H9 (cell line): ENCODE results near the gene KIAA0825. TPM values are rescaled to one million over a fixed set of nuclear protein-coding genes. Genes with fewer than 3 reads are reported as not detected.

Experiments
- DNase-seq: peaks from one replicate; pipeline ENCODE4 v3.0.0-alpha.2; 2017
- H2AFZ ChIP-seq: one replicate; pipeline ENCODE4 v1.6.1; 2013; ENCODE audit warnings: mild to moderate bottlenecking, low read length, control low read depth, moderate library complexity
- H2AK5ac ChIP-seq: 2 replicates; pipeline ENCODE4 v1.6.1; 2013; ENCODE audit warnings: low read length, control low read depth, mixed read lengths; ENCODE audit not compliant: insufficient read length
- H2BK120ac ChIP-seq: one replicate; pipeline ENCODE4 v1.6.1; 2013; ENCODE audit warnings: low read depth, mild to moderate bottlenecking, low read length, control low read depth, inconsistent platforms; ENCODE audit not compliant: poor library complexity, severe bottlenecking
- H2BK12ac ChIP-seq: 2 replicates; pipeline ENCODE4 v1.6.1; 2013; ENCODE audit warnings: low read length, control low read depth, mixed read lengths, low read depth; ENCODE audit not compliant: insufficient read length
- H2BK15ac ChIP-seq: 2 replicates; pipeline ENCODE4 v1.6.1; 2013; ENCODE audit warnings: low read depth, low read length, control low read depth
- H2BK20ac ChIP-seq: one replicate; pipeline ENCODE4 v1.6.1; 2013; ENCODE audit warnings: low read depth, mild to moderate bottlenecking, low read length, control low read depth, inconsistent platforms; ENCODE audit not compliant: poor library complexity, severe bottlenecking
- H2BK5ac ChIP-seq: 2 replicates; pipeline ENCODE4 v1.6.1; 2013; ENCODE audit warnings: low read length, control low read depth, mixed read lengths; ENCODE audit not compliant: insufficient read length
- H3K14ac ChIP-seq: 2 replicates; pipeline ENCODE4 v1.6.1; 2013; ENCODE audit warnings: low read length, control low read depth; ENCODE audit not compliant: insufficient read depth
- H3K18ac ChIP-seq: 2 replicates; pipeline ENCODE4 v1.6.1; 2013; ENCODE audit warnings: low read depth, mild to moderate bottlenecking, mixed read lengths, low read length, control low read depth; ENCODE audit not compliant: insufficient read length
- H3K23ac ChIP-seq: 2 replicates; pipeline ENCODE4 v1.6.1; 2013; ENCODE audit warnings: low read length, control low read depth, mixed read lengths, low read depth; ENCODE audit not compliant: insufficient read length
- H3K23me2 ChIP-seq: 2 replicates; pipeline ENCODE4 v1.6.1; 2013; ENCODE audit warnings: low read depth, mild to moderate bottlenecking, mixed read lengths, low read length, control low read depth; ENCODE audit not compliant: insufficient read length, poor library complexity, severe bottlenecking
- H3K27ac ChIP-seq: 2 replicates; pipeline ENCODE4 v1.5.1; 2013; ENCODE audit warnings: low read length, control low read depth, mixed read lengths, low read depth; ENCODE audit not compliant: insufficient read length
- H3K27me3 ChIP-seq: 2 replicates; pipeline ENCODE4 v1.6.1; 2013; ENCODE audit warnings: low read length, control low read depth, inconsistent platforms; ENCODE audit not compliant: insufficient read depth
- H3K4ac ChIP-seq: 2 replicates; pipeline ENCODE4 v1.6.1; 2013; ENCODE audit warnings: low read depth, mild to moderate bottlenecking, control low read depth, inconsistent platforms, low read length, moderate library complexity
- H3K4me1 ChIP-seq: 2 replicates; pipeline ENCODE4 v1.6.1; 2013; ENCODE audit warnings: low read length, control low read depth, inconsistent platforms; ENCODE audit not compliant: insufficient read depth
- H3K4me2 ChIP-seq: 2 replicates; pipeline ENCODE4 v1.6.1; 2013; ENCODE audit warnings: low read length, control low read depth, mixed read lengths; ENCODE audit not compliant: insufficient read length, insufficient read depth
- H3K56ac ChIP-seq: 2 replicates; pipeline ENCODE4 v1.6.1; 2013; ENCODE audit warnings: low read depth, mild to moderate bottlenecking, mixed read lengths, low read length, control low read depth; ENCODE audit not compliant: insufficient read length
- H3K79me1 ChIP-seq: 2 replicates; pipeline ENCODE4 v1.6.1; 2013; ENCODE audit warnings: low read depth, mild to moderate bottlenecking, moderate library complexity, low read length, control low read depth, inconsistent platforms; ENCODE audit not compliant: insufficient read depth, poor library complexity, severe bottlenecking
- H3K79me2 ChIP-seq: 2 replicates; pipeline ENCODE4 v1.6.1; 2013; ENCODE audit warnings: low read length, control low read depth, inconsistent platforms; ENCODE audit not compliant: insufficient read depth
- H3K9ac ChIP-seq: 2 replicates; pipeline ENCODE4 v1.6.1; 2013; ENCODE audit warnings: low read length, control low read depth, mixed read lengths; ENCODE audit not compliant: insufficient read length; ENCODE audit errors: extremely low read depth
- H3K9me3 ChIP-seq: one replicate; pipeline ENCODE4 v1.6.1; 2013; ENCODE audit warnings: low read depth, low read length, inconsistent platforms; ENCODE audit not compliant: control insufficient read depth
- H3T11ph ChIP-seq: one replicate; pipeline ENCODE4 v1.6.1; 2013; ENCODE audit warnings: mild to moderate bottlenecking, low read length, control low read depth, inconsistent platforms
- H4K20me1 ChIP-seq: one replicate; pipeline ENCODE4 v1.6.1; 2013; ENCODE audit not compliant: control insufficient read depth, insufficient read length, insufficient read depth
- H4K5ac ChIP-seq: 2 replicates; pipeline ENCODE4 v1.6.1; 2013; ENCODE audit warnings: low read depth, mild to moderate bottlenecking, mixed read lengths, low read length, control low read depth; ENCODE audit not compliant: insufficient read length
- H4K8ac ChIP-seq: replicated peaks from 2 replicates; pipeline ENCODE4 v1.6.1; 2013; ENCODE audit warnings: low read length, control low read depth, mixed read lengths, low read depth; ENCODE audit not compliant: insufficient read length
- H4K91ac ChIP-seq: 2 replicates; pipeline ENCODE4 v1.6.1; 2013; ENCODE audit warnings: low read depth, mild to moderate bottlenecking, moderate library complexity, mixed read lengths, low read length, control low read depth; ENCODE audit not compliant: insufficient read length
- H3K27ac Mint-ChIP-seq, 3 experiments: 2 replicates in 2 of 3; 3 replicates in 1 of 3; pipeline ENCODE4 v1.8.0; 2020 to 2021; ENCODE audit warnings: mixed read lengths in 3 of 3, mild to moderate bottlenecking in 1 of 3, moderate library complexity in 1 of 3
- H3K27me3 Mint-ChIP-seq: 2 replicates; pipeline ENCODE4 v1.8.0; 2021; ENCODE audit warnings: low read depth, mild to moderate bottlenecking, moderate library complexity, mixed read lengths
- H3K36me3 Mint-ChIP-seq, 3 experiments: 2 replicates in 2 of 3; 3 replicates in 1 of 3; pipeline ENCODE4 v1.8.0; 2020 to 2021; ENCODE audit warnings: low read depth in 3 of 3, mixed read lengths in 3 of 3; ENCODE audit not compliant: insufficient read depth in 1 of 3
- H3K4me1 Mint-ChIP-seq, 2 experiments: 2 replicates each; pipeline ENCODE4 v1.8.0; 2020; ENCODE audit warnings: mixed read lengths in 2 of 2
- H3K4me3 Mint-ChIP-seq, 2 experiments: 2 replicates in 1 of 2; 3 replicates in 1 of 2; pipeline ENCODE4 v1.8.0; 2020 to 2021; ENCODE audit warnings: mild to moderate bottlenecking in 2 of 2, mixed read lengths in 2 of 2, moderate library complexity in 1 of 2
- H3K9me3 Mint-ChIP-seq, 2 experiments: 2 replicates in 1 of 2; 3 replicates in 1 of 2; pipeline ENCODE4 v1.8.0; 2020; ENCODE audit warnings: mild to moderate bottlenecking in 2 of 2, mixed read lengths in 2 of 2, moderate library complexity in 1 of 2
- CTCF ChIP-seq: fragments of 200-600 bp; sonication (generic); conservative IDR thresholded peaks from 3 replicates; pipeline ENCODE4 v1.8.0; 2021; ENCODE audit warnings: antibody characterized with exemption, mild to moderate bottlenecking
- WGBS: extraction: QIAGEN DNeasy Blood & Tissue Kit; methylation state at CpG from one replicate; pipeline ENCODE4 v1.1.7; 2013; ENCODE audit warnings: missing lambda C conversion rate, low lambda C conversion rate, mixed read lengths; ENCODE audit not compliant: insufficient read length; ENCODE audit errors: extremely low coverage; 5-methylcytosine and 5-hydroxymethylcytosine counted together
- total RNA-seq: library from RNA; stranded (reverse); gene quantifications from 2 replicates; pipeline ENCODE4 v1.2.1, GENCODE V29; 2021

The KIAA0825 gene
- total RNA-seq, 1 experiment from 2014 or later: 1.8 TPM

- no CpG with 5 or more reads among the region's 5 CpGs for WGBS
These were observed 306.1 kb downstream of the KIAA0825 start for GRCh38 chr5:94312298-94312697.

More at GRCh38 chr5:94312298-94312697, 306.1 kb downstream of the KIAA0825 start:
- Mint-ChIP-seq H3K27me3 (no peaks in the 10 kb centered on the region), H3K4me3 (no peak overlapping the region), H3K36me3 (peaks cover 0 to 8% (median 0%) of the 10 kb centered on the region in 3 experiments; a peak in 2 of 7 replicates), H3K4me1 (peaks cover 23 to 48% of the 10 kb centered on the region in 2 experiments), H3K9me3 (no peaks in the 10 kb centered on the region), H3K27ac (no peak overlapping the region)
- Histone ChIP-seq H3K4me2 (no peak overlapping the region), H3K27me3 (no peaks in the 10 kb centered on the region), H2AFZ (no peak overlapping the region), H3K14ac (no peak overlapping the region), H2BK20ac (no peak overlapping the region), H3T11ph (no peak overlapping the region), H4K91ac (no peak overlapping the region), H3K79me1 (no peaks in the 10 kb centered on the region), H3K4me1 (peaks cover 3% of the 10 kb centered on the region; the same call in 1 of the 2 replicates), H3K9ac (no peak overlapping the region), H2BK120ac (no peak overlapping the region), H3K23me2 (no peaks in the 10 kb centered on the region), H2AK5ac (no peak overlapping the region), H3K4ac (no peak overlapping the region), H4K5ac (no peak overlapping the region), H3K79me2 (peaks cover 19% of the 10 kb centered on the region; the same call in 1 of the 2 replicates), H3K27ac (no peak overlapping the region), H4K20me1 (no peaks in the 10 kb centered on the region), H3K18ac (no peak overlapping the region), H3K23ac (no peak overlapping the region), H3K56ac (no peak overlapping the region), H2BK15ac (no peak overlapping the region), H3K9me3 (no peaks in the 10 kb centered on the region), H2BK5ac (no peak overlapping the region), H4K8ac (no peak overlapping the region), H2BK12ac (no peak overlapping the region)
- no peak for TF ChIP-seq CTCF
- no peak for DNase-seq
